Muscle layer of colon (tissue), 2 donors: ENCODE data around the gene GRID2.

Source experiments
- H3K27ac ChIP-seq: one replicate; pipeline ENCODE4 v1.7.0; 2013; ENCODE audit warnings: low read depth, mild to moderate bottlenecking, low read length, moderate library complexity
- H3K27me3 ChIP-seq, 2 donors: one replicate each; pipeline ENCODE4 v1.7.0; 2013; ENCODE audit warnings: low read length in 2 of 2, mild to moderate bottlenecking in 2 of 2; ENCODE audit not compliant: insufficient read depth in 2 of 2, control insufficient read depth in 1 of 2
- H3K36me3 ChIP-seq: one replicate; pipeline ENCODE4 v1.7.0; 2013; ENCODE audit warnings: mild to moderate bottlenecking, low read length; ENCODE audit not compliant: insufficient read depth
- H3K4me1 ChIP-seq: one replicate; pipeline ENCODE4 v1.7.0; 2013; ENCODE audit warnings: mild to moderate bottlenecking, low read length; ENCODE audit not compliant: insufficient read depth
- H3K4me3 ChIP-seq, 2 donors: one replicate each; pipeline ENCODE4 v1.7.0; 2013; ENCODE audit warnings: low read length in 2 of 2, low read depth in 1 of 2, mild to moderate bottlenecking in 1 of 2, moderate library complexity in 1 of 2
- H3K9ac ChIP-seq: one replicate; pipeline ENCODE4 v1.7.0; 2013; ENCODE audit warnings: low read length
- H3K9me3 ChIP-seq: one replicate; pipeline ENCODE4 v1.7.0; 2013; ENCODE audit warnings: mild to moderate bottlenecking, low read length
- donor health status: abdominal sarcoma.
- donor health status: Adenocarcinoma of cecum.

Gene GRID2

DNA sequence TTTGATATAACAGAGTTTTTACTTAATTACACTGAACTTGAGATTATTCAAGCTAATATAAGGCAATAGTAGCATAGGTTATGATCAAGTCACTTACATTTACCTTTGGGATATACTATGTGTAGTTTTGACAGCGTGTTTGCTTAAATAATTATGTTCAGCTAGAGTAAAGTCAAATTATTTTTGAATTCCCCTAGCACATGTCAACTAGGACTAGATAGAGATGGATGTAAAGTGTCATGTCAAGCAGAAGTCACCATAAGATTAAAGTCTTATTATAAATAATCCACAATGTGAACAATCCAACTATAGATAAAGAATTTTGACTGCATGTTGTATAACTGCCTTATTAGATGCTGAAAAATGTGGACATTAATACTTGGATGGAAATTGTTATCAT lies 665.2 kb downstream of the GRID2 start:
- Histone ChIP-seq H3K4me3 (no peak overlapping the region), H3K36me3 (no peaks in the 10 kb centered on the region), H3K27ac (no peak overlapping the region), H3K4me1 (no peaks in the 10 kb centered on the region), H3K9ac (no peak overlapping the region), H3K9me3 (no peaks in the 10 kb centered on the region), H3K27me3 (no peaks in the 10 kb centered on the region)

DNA sequence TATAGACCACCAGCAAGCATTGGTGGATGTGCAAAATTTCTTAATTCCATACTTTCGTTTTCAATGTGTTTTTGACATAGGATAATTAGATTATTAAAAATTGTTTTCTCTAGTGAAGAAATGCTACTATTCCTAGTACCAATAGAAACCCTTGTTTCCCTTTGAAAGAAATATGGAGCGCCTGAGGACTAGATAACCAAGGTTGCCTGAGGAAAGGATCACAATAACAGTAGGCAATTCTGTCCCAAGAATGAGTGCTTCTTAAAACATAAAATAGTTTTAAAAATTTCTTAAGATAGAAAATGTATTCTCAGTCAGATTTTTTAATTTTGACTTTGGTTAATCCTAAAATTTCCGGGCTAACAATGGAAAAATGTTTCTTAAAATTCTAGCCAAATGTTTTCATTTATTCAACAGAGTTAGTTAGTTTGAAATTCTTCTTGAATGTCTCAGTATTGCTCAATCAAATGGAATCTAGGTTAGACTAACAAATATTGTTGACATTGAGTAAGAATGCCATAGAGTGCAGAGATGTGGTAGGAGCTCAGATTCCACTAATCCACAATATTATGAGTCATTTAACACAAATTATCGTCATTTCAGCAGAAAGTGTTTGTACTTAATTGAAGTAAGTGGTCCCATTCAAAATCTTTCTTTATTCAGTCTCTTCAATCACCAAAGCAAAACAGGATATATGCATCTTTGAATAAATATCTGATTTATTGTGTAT lies 666.0 kb downstream of the GRID2 start:
- Histone ChIP-seq H3K36me3 (no peaks in the 10 kb centered on the region), H3K4me1 (no peaks in the 10 kb centered on the region), H3K9me3 (no peaks in the 10 kb centered on the region), H3K4me3 (no peak overlapping the region), H3K9ac (no peak overlapping the region), H3K27me3 (no peaks in the 10 kb centered on the region), H3K27ac (no peak overlapping the region)

DNA sequence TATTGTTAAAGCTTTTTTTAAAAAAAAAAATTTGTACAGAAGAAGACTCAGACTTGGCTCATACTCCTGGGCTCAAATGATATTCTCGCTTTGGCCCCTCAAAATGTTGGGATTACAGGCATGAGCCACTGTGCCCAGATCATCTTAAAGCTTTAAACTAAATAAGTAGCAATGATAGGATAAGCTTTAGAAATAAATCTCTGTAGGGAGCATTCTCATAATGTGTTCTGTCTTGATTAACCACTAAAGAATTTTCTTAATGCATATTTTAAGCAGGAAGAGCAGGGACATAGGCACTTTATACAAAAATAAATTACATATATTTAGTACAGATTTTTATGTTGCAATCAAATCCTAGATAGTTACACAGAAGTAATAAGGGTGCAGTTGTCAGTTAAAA lies 667.2 kb downstream of the GRID2 start:
- Histone ChIP-seq H3K27me3 (no peaks in the 10 kb centered on the region), H3K4me1 (no peaks in the 10 kb centered on the region), H3K9ac (no peak overlapping the region), H3K27ac (no peak overlapping the region), H3K4me3 (no peak overlapping the region), H3K36me3 (no peaks in the 10 kb centered on the region), H3K9me3 (no peaks in the 10 kb centered on the region)

DNA sequence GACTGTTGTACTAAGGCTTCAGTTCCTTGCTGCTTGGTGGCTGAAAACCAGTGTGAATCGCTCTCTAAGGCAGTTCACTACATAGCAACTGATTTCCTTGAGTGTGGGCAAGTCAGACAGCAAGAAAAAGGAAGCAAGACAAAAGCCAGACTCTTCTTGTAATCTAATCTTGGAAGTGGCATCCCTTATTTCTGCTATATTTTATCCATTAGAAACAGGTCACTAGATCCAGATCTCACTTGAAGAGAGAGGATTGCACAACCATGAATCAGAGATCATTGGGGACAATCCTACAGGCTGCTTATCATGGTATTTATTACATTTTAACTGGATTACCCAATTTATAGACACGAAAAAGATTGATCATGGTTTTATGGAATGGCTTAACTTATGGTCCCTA lies 684.5 kb downstream of the GRID2 start:
- Histone ChIP-seq H3K36me3 (no peaks in the 10 kb centered on the region), H3K27ac (no peak overlapping the region)

DNA sequence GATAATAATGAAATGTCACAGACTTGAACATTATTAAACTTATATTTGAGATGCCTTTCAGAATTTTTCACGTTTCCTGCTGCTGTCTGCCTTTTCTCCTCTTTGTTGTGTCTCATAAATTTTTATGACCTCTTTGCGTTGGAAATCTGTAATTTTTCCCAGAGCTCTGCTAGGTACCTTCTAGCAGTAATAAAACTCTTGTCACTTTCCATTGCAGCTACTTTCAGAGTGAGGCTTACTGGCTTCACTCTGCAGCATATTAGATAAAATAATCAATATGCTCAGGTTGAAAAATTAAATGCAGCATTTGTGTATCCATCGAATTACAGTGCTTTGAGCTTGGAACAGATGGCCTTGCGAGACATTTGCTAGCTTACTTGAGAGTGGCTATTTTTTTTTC lies 689.0 kb downstream of the GRID2 start:
- Histone ChIP-seq H3K9ac (no peak overlapping the region), H3K36me3 (no peaks in the 10 kb centered on the region), H3K9me3 (no peaks in the 10 kb centered on the region), H3K27ac (no peak overlapping the region), H3K4me1 (no peaks in the 10 kb centered on the region), H3K4me3 (no peak overlapping the region), H3K27me3 (no peaks in the 10 kb centered on the region)

More for the DNA sequence above, 684.5 kb downstream of the GRID2 start:
- no peak overlapping the region for H3K9ac ChIP-seq
- H3K4me1 ChIP-seq, result no peaks in the 10 kb centered on the region
- no peak overlapping the region for H3K4me3 ChIP-seq
- H3K27me3 ChIP-seq, result no peaks in the 10 kb centered on the region
- no peaks in the 10 kb centered on the region for H3K9me3 ChIP-seq

DNA sequence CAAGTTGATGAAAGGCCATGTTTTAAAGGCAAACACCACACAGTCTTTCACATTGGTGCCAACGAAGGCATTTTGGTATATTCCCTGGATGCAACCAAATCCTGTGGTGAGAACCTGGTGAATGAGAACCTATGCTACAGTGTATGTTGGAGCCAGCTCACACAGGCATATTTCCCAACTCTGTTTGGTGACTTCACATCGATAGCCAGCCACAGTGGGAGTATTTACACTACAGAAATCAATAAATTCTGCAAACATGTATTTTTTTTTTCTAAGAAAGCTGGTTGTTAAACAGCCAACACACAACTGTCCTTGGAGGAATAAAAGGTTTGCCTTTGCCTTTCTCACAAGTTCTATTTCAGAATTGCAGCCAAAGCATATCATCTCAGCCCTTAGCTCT lies 691.0 kb downstream of the GRID2 start:
- no peaks in the 10 kb centered on the region for H3K9me3 ChIP-seq
- H3K27me3 ChIP-seq, result no peaks in the 10 kb centered on the region
- no peak overlapping the region for H3K9ac ChIP-seq
- H3K4me3 ChIP-seq, result no peak overlapping the region
- H3K27ac ChIP-seq, result no peak overlapping the region
- no peaks in the 10 kb centered on the region for H3K36me3 ChIP-seq
- no peaks in the 10 kb centered on the region for H3K4me1 ChIP-seq

DNA sequence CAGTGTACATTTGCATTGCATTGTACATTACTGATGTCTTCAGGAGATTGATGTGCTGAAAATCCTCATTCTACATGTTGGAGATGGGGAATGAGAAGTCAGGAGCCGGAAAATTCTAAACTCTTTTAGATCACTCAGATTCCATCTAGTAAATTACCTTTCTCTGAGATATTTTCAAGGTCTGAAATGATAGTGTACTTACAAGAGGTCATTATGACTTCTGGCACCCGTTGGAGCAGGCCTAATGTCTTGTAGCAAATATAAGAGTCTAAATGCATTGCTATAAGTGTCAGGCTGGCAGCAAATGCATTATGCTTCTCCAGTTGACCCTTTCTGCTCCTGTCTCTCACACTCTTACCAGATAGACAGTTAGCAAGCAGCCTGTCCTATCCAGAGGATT lies 692.8 kb downstream of the GRID2 start:
- Histone ChIP-seq H3K36me3 (no peaks in the 10 kb centered on the region), H3K4me1 (no peaks in the 10 kb centered on the region), H3K27me3 (no peaks in the 10 kb centered on the region), H3K9ac (no peak overlapping the region), H3K4me3 (no peak overlapping the region), H3K27ac (no peak overlapping the region), H3K9me3 (no peaks in the 10 kb centered on the region)

DNA sequence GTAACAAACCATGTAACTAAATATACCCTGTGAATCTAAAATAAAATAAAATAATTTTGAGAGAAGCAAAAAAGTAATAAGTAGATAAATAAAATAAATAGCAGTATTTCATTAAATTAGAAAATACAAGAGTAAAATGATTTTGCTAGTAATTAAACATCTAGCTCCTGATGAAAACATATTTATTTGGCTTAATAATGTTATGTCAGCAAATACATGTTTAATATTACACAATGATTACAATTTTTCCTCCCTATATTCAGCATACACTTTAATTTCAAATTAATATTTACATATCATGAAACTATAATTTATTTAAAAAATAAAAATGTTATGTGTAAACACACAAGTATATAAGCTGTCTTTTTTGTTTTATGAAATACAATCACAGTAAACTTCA lies 697.1 kb downstream of the GRID2 start:
- H3K27me3 ChIP-seq, result no peaks in the 10 kb centered on the region
- H3K9ac ChIP-seq, result no peak overlapping the region
- H3K4me3 ChIP-seq, result no peak overlapping the region
- no peaks in the 10 kb centered on the region for H3K9me3 ChIP-seq
- no peak overlapping the region for H3K27ac ChIP-seq
- no peaks in the 10 kb centered on the region for H3K4me1 ChIP-seq
- H3K36me3 ChIP-seq, result no peaks in the 10 kb centered on the region

DNA sequence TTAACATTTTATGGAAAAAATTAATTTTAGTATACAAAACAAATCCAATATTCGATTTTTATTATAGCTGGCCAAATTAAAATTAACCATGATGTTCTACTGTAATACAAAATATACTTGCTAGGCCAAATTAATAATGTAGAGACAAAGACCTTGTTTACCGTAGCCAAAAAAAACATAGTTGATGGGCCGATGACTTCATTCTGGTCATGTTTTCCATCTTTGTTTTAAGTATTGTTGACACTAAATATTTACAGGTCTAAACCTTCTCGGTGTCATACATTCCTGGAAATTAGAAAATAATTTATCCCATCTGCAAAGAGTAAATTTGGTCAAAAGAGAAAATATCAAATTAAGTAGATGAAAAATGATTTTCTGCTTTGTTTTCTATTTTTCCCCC lies 698.5 kb downstream of the GRID2 start:
- Histone ChIP-seq H3K4me1 (no peaks in the 10 kb centered on the region), H3K9me3 (no peaks in the 10 kb centered on the region), H3K36me3 (no peaks in the 10 kb centered on the region), H3K27ac (no peak overlapping the region), H3K27me3 (no peaks in the 10 kb centered on the region), H3K9ac (no peak overlapping the region), H3K4me3 (no peak overlapping the region)

DNA sequence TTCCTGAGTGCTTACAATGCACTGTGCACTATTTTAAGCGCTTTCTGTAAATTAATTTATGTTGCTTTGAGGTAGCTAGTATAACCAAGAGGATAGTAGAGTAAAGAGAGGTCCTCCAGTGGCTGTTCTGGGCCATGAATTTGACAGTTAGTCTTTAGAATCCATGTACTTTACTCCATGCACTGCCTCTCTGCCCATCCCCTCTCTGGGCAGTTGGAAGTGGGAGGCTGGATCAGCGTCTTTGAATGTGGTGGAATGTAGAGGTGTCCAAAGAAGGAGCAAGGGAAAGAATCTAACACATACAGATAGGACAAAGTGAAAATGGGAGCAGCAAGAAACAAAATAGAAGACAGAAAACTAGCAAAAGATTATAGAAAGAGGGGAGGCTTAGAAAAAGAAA lies 712.6 kb downstream of the GRID2 start:
- no peaks in the 10 kb centered on the region for H3K27me3 ChIP-seq
- H3K9me3 ChIP-seq, result no peaks in the 10 kb centered on the region
- H3K27ac ChIP-seq, result no peak overlapping the region
- no peaks in the 10 kb centered on the region for H3K4me1 ChIP-seq
- H3K9ac ChIP-seq, result no peak overlapping the region
- H3K36me3 ChIP-seq, result no peaks in the 10 kb centered on the region
- H3K4me3 ChIP-seq, result no peak overlapping the region

DNA sequence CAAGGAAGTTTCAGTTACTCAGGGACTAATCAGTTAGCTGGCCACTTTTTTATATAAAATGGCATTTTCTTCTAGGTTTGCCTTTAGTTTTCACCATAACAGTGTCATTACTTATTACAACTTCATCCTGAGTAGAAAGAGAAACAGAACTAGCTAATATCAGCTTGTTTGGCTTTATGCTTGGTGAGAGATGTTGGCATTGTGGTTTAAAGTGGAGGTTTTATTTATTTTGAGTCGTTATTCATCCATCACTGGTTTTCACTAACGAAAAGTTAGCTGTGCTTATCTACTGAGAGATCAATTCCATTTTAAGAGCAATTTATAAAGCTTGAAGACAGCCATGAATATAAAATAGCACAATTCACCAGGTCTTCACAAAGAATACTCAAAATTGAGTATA lies 714.5 kb downstream of the GRID2 start:
- no peak overlapping the region for H3K27ac ChIP-seq
- no peaks in the 10 kb centered on the region for H3K4me1 ChIP-seq
- no peaks in the 10 kb centered on the region for H3K27me3 ChIP-seq
- H3K36me3 ChIP-seq, result no peaks in the 10 kb centered on the region
- no peak overlapping the region for H3K9ac ChIP-seq
- H3K9me3 ChIP-seq, result no peaks in the 10 kb centered on the region
- no peak overlapping the region for H3K4me3 ChIP-seq

DNA sequence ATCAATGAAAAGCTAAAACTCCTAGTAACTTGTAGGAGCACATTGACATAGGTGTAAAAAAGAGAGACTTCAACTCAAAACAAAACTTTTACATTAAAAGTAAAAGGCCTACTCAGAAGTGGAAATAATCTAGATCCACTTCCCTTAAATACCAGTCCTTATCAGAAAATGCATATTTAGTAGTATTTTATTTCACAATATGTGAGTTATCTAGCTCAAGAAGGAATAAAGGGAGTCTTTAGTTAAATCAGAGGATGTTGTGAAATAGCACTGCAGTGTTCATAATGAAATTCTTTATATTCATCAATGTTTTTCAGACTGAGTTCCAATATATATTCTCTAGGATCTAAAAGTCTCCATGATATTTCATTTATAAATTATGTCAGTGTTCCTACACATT lies 715.0 kb downstream of the GRID2 start:
- Histone ChIP-seq H3K36me3 (no peaks in the 10 kb centered on the region), H3K9ac (no peak overlapping the region), H3K27ac (no peak overlapping the region), H3K27me3 (no peaks in the 10 kb centered on the region), H3K9me3 (no peaks in the 10 kb centered on the region), H3K4me1 (no peaks in the 10 kb centered on the region), H3K4me3 (no peak overlapping the region)
